Measurements from ENCODE around the gene NCAPD3.

NCAPD3 gene

GRCh38 chr11:134252346-134253187 is 28.8 kb upstream of the NCAPD3 start:
- peak in 13 of 56 donors; percentile 9 to 66 (median 47) for DNase-seq

- DNase-seq = no peak
Measured at GRCh38 chr11:134250675-134251074, 26.9 kb upstream of the NCAPD3 start.

GRCh38 chr11:134250246-134250645 is 26.5 kb upstream of the NCAPD3 start:
- no peak for DNase-seq

GRCh38 chr11:134248910-134249480 is 25.2 kb upstream of the NCAPD3 start:
- DNase-seq = no peak

- no peak for DNase-seq
Measured at GRCh38 chr11:134246678-134247077, 22.9 kb upstream of the NCAPD3 start.

- DNase-seq = no peak
Measured at GRCh38 chr11:134246100-134246499, 22.3 kb upstream of the NCAPD3 start.

GRCh38 chr11:134245434-134245833 is 21.7 kb upstream of the NCAPD3 start:
- DNase-seq = no peak

GRCh38 chr11:134244593-134244992 is 20.8 kb upstream of the NCAPD3 start:
- no peak for DNase-seq

GRCh38 chr11:134243913-134244312 is 20.1 kb upstream of the NCAPD3 start:
- no peak for DNase-seq

- no peak for DNase-seq
Measured at GRCh38 chr11:134242376-134242775, 18.6 kb upstream of the NCAPD3 start.

GRCh38 chr11:134240592-134240991 is 16.8 kb upstream of the NCAPD3 start:
- DNase-seq = no peak

GRCh38 chr11:134238956-134239355 is 15.2 kb upstream of the NCAPD3 start:
- no peak for DNase-seq

GRCh38 chr11:134237557-134237922 is 13.8 kb upstream of the NCAPD3 start:
- no peak for DNase-seq

- no peak for DNase-seq
Measured at GRCh38 chr11:134236834-134237556, 13.2 kb upstream of the NCAPD3 start.

GRCh38 chr11:134235399-134235798 is 11.6 kb upstream of the NCAPD3 start:
- no peak for DNase-seq

GRCh38 chr11:134233729-134234179 is 10.0 kb upstream of the NCAPD3 start:
- no peak for DNase-seq

GRCh38 chr11:134231958-134232659 is 8.3 kb upstream of the NCAPD3 start:
- no peak for DNase-seq

- no peak for DNase-seq
Measured at GRCh38 chr11:134230339-134230738, 6.6 kb upstream of the NCAPD3 start.

- no peak for DNase-seq
Measured at GRCh38 chr11:134229126-134229790, 5.5 kb upstream of the NCAPD3 start.

- DNase-seq = no peak
Measured at GRCh38 chr11:134228625-134229024, 4.9 kb upstream of the NCAPD3 start.

- no peak for DNase-seq
Measured at GRCh38 chr11:134226806-134227325, 3.1 kb upstream of the NCAPD3 start.
